Lower lobe of right lung (tissue), 2 donors: ENCODE results near the gene VRK2. TPM values are rescaled to one million over a fixed set of nuclear protein-coding genes. Genes with fewer than 3 reads are reported as not detected.
"Not testable (repeated sequence)": the region's sequence is repeated elsewhere in the genome, so short reads cannot be mapped to it uniquely, and the experiment has no call there.

Source experiments
- ATAC-seq, 2 donors: fragments of 200-7000 bp; cut with Tn5 transposase; one replicate each; pipeline ENCODE4 v1.9.1; 2020 to 2022; ENCODE audit warnings: mild to moderate bottlenecking in 2 of 2, moderate library complexity in 2 of 2
- DNase-seq: peaks from one replicate; pipeline ENCODE4 v3.0.0-alpha.2; 2020
- H3K27ac ChIP-seq: fragments of 200-600 bp; one replicate; pipeline ENCODE4 v1.8.0; 2022
- H3K27me3 ChIP-seq: fragments of 200-600 bp; one replicate; pipeline ENCODE4 v1.8.0; 2022; ENCODE audit warnings: low read depth
- H3K36me3 ChIP-seq: fragments of 200-600 bp; one replicate; pipeline ENCODE4 v1.8.0; 2022; ENCODE audit warnings: mild to moderate bottlenecking
- H3K4me1 ChIP-seq: fragments of 200-600 bp; one replicate; pipeline ENCODE4 v1.8.0; 2022
- H3K4me3 ChIP-seq: fragments of 200-600 bp; one replicate; pipeline ENCODE4 v1.8.0; 2022; ENCODE audit warnings: mild to moderate bottlenecking
- H3K9me3 ChIP-seq: fragments of 200-600 bp; one replicate; pipeline ENCODE4 v1.8.0; 2022
- intact Hi-C: fragments of 100-400 bp; cut with DNase I; formaldehyde crosslinking; loops from one replicate; pipeline ENCODE4 v1.11.0; 2022
- total RNA-seq: library from RNA; stranded (reverse); fragmentation: NEBNext Ultra II Directional; extraction: Animal tissue kit (Norgen Biotek cat#: 25700); gene quantifications from one replicate; pipeline ENCODE4 v1.2.1, GENCODE V29; 2021
- TF ChIP-seq, protein P1 (sequence below): fragments of 200-600 bp; IDR thresholded peaks from one replicate; pipeline ENCODE4 v1.8.0; 2022; ENCODE audit warnings: antibody characterized with exemption, mild to moderate bottlenecking
- donor health status: DM: no; HTN: yes; CAD: no; lungs with severe emphysema.

The VRK2 gene
- total RNA-seq, 1 donor from 2014 or later, result 25.7 TPM

DNA sequence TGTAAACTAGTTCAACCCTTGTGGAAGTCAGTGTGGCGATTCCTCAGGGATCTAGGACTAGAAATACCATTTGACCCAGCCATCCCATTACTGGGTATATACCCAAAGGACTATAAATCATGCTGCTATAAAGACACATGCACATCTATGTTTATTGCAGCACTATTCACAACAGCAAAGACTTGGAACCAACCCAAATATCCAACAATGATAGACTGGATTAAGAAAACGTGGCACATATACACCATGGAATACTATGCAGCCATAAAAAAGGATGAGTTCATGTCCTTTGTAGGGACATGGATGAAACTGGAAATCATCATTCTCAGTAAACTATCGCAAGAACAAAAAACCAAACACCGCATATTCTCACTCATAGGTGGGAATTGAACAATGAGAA, 130.6 kb downstream of the VRK2 start:
- H3K4me1 ChIP-seq, DNase-seq, H3K27me3 ChIP-seq, intact Hi-C loops, H3K36me3 ChIP-seq, H3K27ac ChIP-seq, H3K9me3 ChIP-seq, ATAC-seq, H3K4me3 ChIP-seq: not testable (repeated sequence)

DNA sequence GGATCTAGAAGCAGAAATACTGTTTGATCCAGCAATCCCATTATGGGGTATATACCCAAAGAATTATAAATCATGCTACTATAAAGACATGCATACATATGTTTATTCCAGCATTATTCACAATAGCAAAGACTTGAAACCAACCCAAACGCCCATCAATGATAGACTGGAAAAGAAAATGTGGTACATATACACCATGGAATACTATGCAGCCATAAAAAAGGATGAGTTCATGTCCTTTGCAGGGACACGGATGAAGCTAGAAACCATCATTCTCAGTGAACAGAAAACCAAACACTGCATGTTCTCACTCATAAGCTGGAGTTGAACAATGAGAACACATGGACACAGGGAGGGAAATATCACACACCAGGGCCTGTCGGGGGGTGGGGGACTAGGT, 133.6 kb downstream of the VRK2 start:
- DNase-seq, H3K4me1 ChIP-seq, H3K9me3 ChIP-seq, ATAC-seq, intact Hi-C loops, H3K36me3 ChIP-seq, H3K27ac ChIP-seq, H3K27me3 ChIP-seq, H3K4me3 ChIP-seq: not testable (repeated sequence)

DNA sequence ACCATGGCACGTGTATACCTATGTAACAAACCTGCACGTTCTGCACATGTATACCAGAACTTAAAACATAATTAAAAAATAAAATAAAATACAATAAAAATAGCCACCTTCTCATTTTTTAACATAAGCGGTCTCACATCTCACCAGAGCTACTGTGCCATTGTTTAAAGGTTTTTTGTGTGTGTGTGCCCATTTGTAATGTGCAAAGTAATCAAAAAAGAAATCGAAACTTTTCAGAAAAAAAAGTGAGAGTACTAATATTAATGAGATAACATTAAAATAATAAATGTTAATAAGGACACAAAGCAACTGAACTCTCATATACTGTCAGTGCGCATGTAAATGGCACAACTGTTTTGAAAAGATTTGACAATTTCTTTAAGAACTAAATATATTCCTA, 134.0 kb downstream of the VRK2 start:
- intact Hi-C loops, result no loop called here
- TF ChIP-seq, protein P1, sequence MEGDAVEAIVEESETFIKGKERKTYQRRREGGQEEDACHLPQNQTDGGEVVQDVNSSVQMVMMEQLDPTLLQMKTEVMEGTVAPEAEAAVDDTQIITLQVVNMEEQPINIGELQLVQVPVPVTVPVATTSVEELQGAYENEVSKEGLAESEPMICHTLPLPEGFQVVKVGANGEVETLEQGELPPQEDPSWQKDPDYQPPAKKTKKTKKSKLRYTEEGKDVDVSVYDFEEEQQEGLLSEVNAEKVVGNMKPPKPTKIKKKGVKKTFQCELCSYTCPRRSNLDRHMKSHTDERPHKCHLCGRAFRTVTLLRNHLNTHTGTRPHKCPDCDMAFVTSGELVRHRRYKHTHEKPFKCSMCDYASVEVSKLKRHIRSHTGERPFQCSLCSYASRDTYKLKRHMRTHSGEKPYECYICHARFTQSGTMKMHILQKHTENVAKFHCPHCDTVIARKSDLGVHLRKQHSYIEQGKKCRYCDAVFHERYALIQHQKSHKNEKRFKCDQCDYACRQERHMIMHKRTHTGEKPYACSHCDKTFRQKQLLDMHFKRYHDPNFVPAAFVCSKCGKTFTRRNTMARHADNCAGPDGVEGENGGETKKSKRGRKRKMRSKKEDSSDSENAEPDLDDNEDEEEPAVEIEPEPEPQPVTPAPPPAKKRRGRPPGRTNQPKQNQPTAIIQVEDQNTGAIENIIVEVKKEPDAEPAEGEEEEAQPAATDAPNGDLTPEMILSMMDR, result no peak
- Histone ChIP-seq H3K27ac (no peak overlapping the region), H3K9me3 (no peaks in the 10 kb centered on the region), H3K4me1 (no peaks in the 10 kb centered on the region), H3K36me3 (no peaks in the 10 kb centered on the region), H3K4me3 (no peak overlapping the region), H3K27me3 (no peaks in the 10 kb centered on the region)
- no peak for ATAC-seq
- no peak for DNase-seq

DNA sequence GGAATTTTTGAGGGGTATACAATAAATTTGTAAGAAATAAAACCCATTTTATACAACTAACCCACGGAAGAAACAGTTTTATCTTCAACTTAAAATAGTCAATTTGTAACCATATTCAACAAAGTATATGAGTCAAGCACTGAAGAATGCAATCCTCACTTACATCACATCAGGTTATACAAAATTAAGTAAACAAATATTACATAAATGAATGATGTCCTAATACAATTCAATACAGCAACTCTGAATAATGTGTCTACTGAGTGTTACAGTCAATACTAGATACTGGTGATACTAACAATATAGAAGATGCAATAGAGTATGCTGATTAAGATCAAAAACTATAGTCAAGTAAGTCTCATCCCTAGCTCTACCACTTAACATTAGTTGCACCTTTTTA, 135.9 kb downstream of the VRK2 start:
- Histone ChIP-seq H3K4me3 (no peak overlapping the region), H3K9me3 (no peaks in the 10 kb centered on the region), H3K27ac (no peak overlapping the region), H3K4me1 (no peaks in the 10 kb centered on the region), H3K27me3 (no peaks in the 10 kb centered on the region), H3K36me3 (no peaks in the 10 kb centered on the region)
- DNase-seq (no peak), ATAC-seq (no peak)
- TF ChIP-seq, protein P1, result no peak
- intact Hi-C loops, result no loop called here

DNA sequence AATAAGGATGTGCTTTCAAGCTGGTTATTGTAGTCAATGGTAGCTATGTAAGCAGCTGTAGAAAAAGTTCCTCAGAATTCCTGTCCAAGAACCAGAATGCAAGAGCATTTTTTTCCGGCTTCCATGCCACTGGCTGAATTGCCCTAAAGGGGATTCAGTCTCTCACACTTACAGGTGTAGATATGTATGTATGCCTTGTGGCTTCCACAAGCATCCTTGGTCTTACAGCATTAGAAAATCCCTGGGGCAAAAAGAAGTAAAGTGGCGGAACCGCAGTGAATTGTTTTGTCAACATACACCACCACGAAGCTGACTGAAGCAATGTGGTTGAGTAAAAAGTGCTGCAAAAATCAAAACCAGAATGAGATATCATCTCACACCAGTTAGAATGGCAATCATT, 139.9 kb downstream of the VRK2 start:
- DNase-seq, result no peak

DNA sequence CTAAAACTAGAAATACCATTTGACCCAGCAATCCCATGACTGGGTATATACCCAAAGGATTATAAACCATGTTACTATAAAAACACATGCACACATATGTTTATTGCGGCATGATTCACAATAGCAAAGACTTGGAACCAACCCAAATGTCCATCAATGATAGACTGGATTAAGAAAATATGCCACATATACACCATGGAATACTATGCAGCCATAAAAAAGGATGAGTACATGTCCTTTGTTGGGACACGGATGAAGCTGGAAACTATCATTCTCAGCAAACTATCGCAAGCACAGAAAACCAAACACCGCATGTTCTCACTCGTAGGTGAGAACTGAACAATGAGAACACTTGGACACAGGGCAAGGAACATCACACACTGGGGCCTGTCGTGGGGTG, 140.4 kb downstream of the VRK2 start:
- H3K4me3 ChIP-seq, H3K9me3 ChIP-seq, H3K4me1 ChIP-seq, H3K36me3 ChIP-seq, ATAC-seq, DNase-seq, H3K27me3 ChIP-seq, H3K27ac ChIP-seq, intact Hi-C loops: not testable (repeated sequence)

More for the DNA sequence above, 139.9 kb downstream of the VRK2 start:
- intact Hi-C loops, result no loop called here
- TF ChIP-seq, protein P1, result no peak
- H3K4me1 ChIP-seq, result no peaks in the 10 kb centered on the region
- ATAC-seq, result no peak
- H3K4me3 ChIP-seq, result no peak overlapping the region
- H3K9me3 ChIP-seq, result no peaks in the 10 kb centered on the region
- no peak overlapping the region for H3K27ac ChIP-seq
- H3K36me3 ChIP-seq, result no peaks in the 10 kb centered on the region
- H3K27me3 ChIP-seq, result no peaks in the 10 kb centered on the region

DNA sequence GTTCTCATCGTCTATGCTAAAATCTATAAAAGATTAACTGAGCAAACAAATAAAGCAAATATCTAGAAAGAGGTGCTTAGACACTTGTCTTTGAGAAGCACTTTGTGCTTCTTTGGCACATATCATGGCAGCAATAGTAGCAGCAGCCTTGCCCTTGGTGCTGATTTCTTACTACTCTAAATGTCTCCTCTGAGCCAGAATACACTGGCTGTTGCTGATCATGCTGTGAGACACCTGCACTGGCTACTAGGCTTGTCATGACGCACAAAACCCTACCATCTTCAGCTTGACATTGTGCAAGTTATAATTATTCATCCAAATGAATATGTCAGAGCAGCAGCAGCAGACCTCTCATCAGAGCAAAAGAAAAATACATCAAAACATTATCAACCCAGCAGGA, 147.9 kb downstream of the VRK2 start:
- no peak for ATAC-seq
- no peak overlapping the region for H3K4me3 ChIP-seq
- H3K9me3 ChIP-seq, result no peaks in the 10 kb centered on the region
- no peak overlapping the region for H3K27ac ChIP-seq
- no peaks in the 10 kb centered on the region for H3K36me3 ChIP-seq
- no peak for DNase-seq
- no peaks in the 10 kb centered on the region for H3K27me3 ChIP-seq
- intact Hi-C loops, result no loop called here
- no peaks in the 10 kb centered on the region for H3K4me1 ChIP-seq
- TF ChIP-seq, protein P1, result no peak
